Limb (tissue), 2 donors: ENCODE data around the gene CHRNA10.

Source experiments
- DNase-seq, 2 donors: peaks; one replicate each; pipeline ENCODE4 v3.0.0-alpha.2; 2016; ENCODE audit errors: extremely low spot score in 2 of 2

The CHRNA10 gene

GRCh38 chr11:3635641-3636375 lies 35.4 kb downstream of the CHRNA10 start:
- DNase-seq: no peak

- DNase-seq: no peak
Measured at GRCh38 chr11:3632070-3632660, 39.0 kb downstream of the CHRNA10 start.

DNA sequence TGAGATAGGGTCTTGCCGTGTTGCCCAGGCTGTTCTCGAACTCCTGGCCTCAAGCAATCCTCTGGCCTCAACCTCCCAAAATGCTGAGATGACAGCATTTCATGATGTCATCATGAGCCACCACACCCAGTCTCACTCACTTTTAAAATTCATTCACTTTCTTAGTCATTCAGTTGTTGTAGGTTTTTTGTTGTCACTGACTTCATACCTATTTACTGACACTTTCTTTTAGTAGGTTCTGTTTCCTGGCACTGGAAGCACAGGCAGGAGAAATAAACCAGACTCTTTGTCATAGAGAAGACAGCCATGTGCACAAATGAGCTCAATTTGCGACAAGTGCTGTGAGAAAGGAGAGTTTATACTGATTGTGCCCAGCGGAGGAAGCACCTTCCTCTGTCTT lies 39.9 kb downstream of the CHRNA10 start:
- no peak for DNase-seq

DNA sequence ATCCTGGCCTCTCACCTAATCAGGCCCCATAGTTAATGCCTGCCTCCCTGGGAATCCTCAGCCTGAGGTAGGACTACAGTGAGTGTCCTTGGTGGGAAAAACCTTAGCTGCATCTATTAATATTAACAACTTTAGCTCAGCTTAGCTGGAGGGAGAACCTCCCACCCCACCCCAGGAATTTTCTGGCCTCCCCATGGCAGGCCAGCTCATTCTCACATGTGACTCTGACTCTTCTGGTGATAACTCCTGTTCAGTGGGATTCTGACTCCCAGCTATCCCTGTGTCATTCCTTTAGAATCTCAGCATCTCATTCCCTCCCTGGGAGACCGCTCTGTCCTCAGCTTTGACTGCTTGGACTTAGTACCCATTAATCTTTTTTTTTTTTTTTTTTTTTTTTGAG lies 43.9 kb downstream of the CHRNA10 start:
- DNase-seq: no peak

- no peak for DNase-seq
Measured at GRCh38 chr11:3626250-3626960, 44.8 kb downstream of the CHRNA10 start.

DNA sequence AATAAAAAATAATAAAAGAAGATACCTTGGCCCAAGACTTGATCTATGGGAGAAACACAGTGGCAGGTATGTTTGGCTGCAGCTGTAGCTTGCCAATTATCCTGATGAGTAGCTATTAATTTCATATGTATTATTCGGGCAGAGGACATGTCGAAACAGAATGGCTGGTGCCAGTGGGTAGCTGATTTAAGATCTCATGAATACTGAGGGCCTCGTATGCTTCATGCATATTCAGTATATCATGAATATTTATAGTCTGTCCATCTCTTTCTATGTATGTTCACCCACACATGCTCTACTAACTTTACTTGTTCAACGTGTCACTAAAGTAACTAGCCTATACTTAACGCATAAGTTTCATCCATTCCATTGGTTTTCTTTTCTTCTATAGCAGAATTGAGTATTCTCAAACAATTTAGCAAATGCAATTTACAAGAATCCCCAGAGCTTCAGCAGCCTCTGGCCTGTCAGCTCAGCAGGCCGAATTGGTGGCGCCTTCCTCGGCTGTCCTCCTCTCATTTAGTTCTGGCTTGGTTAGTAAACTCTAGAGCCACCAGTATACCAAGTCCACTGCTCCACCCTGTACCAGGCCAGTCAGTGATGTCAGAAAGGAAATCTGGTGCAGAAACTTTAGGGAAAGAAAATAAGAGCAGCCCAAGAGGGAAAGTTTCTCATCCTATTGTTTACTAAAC lies 47.3 kb downstream of the CHRNA10 start:
- no peak for DNase-seq

DNA sequence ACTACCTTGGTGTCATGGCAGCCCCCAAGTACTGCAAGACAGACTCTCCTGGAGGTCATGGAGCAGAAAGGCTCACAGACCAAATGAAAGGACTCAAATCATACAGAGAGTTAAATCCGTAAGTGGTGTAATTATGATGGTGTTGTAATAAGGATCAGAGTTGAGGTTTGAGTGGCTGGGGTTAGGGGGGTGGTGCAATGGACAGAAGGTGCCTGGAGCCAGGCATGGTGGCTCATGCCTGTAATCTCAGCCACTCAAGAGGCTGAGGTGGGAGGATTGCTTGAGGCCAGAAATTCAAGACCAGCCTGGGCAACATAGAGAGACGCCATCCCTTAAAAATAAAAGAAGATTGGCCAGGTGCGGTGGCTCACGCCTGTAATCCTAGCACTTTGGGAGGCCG lies 48.1 kb downstream of the CHRNA10 start:
- DNase-seq: no peak

GRCh38 chr11:3622521-3622920 lies 48.7 kb downstream of the CHRNA10 start:
- no peak for DNase-seq

DNA sequence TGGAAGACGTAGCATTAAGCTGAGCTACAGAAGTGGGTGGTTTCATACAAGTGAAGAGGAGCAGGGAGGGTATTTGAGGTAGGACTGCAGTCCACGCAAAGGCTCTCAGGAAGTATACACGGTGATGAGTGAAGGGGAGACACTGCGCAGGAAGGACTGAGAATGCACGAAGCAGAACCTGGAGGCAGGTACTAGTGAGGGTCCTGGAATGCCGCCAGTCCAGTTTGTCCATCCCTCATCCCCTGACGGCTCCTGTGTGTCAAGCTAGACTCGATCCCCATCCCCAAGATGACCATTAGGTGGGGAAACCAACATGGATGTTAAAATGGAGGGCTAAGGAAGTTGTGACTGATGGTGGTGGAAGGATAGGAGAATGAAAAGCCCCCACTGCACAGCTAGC lies 53.2 kb downstream of the CHRNA10 start:
- DNase-seq: no peak

DNA sequence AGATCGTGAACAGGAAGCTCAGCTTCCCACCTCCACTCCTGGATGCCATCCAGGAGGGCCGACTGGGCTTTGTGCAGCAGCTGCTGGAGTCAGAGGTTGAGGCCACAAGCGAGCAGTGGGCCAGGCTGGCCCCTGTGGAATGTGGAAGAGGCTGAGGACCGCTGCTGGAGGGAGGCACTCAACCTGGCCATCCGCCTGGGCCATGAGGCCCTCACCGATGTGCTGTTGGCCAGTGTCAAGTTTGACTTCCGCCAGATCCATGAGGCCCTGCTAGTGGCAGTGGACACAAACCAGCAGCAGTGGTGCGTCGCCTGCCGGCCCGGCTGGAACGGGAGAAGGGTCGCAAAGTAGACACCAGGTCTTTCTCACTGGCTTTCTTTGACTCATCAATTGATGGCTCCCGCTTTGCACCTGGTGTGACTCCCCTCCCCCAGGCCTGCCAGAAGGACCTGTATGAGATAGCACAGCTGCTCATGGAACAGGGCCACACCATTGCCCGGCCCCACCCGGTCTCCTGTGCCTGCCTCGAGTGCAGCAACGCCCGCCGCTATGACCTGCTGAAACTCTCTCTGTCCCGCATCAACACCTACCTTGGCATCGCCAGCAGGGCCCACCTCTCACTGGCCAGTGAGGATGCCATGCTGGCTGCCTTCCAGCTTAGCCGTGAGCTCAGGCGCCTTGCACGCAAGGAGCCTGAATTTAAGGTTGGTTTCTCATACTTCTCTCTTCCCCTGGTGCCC lies 54.3 kb downstream of the CHRNA10 start:
- peak in 1 of 2 donors; percentile 21 for DNase-seq

DNA sequence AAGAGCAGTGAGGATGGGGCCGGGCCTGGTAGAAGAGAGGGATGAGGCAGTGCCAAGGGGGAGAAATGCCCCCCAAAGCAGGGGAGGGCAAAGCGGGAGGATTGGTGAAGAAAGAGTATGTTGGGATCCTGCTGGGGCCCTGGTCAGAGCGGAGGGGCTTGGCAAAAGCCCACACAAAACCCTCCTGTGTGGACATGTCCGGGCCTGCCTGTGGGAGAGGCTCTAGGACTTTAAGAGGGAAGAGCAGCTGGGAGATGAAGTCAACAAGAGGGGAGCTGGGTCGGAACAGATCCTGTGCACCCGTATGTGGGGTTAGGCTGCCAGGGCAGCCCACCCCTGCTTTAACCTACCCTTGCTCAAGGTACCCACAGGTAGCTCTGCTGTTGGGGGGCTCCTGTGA lies 55.2 kb downstream of the CHRNA10 start:
- DNase-seq: no peak
